ENCODE results near the gene RNLS. TPM values are rescaled to one million over a fixed set of nuclear protein-coding genes. Genes with fewer than 3 reads are reported as not detected.
A peak's percentile ranks its signal among the peaks of the same experiment; 100 is the strongest.

The RNLS gene
- 6.7 and 8.7 TPM in 2 replicates for total RNA-seq

DNA sequence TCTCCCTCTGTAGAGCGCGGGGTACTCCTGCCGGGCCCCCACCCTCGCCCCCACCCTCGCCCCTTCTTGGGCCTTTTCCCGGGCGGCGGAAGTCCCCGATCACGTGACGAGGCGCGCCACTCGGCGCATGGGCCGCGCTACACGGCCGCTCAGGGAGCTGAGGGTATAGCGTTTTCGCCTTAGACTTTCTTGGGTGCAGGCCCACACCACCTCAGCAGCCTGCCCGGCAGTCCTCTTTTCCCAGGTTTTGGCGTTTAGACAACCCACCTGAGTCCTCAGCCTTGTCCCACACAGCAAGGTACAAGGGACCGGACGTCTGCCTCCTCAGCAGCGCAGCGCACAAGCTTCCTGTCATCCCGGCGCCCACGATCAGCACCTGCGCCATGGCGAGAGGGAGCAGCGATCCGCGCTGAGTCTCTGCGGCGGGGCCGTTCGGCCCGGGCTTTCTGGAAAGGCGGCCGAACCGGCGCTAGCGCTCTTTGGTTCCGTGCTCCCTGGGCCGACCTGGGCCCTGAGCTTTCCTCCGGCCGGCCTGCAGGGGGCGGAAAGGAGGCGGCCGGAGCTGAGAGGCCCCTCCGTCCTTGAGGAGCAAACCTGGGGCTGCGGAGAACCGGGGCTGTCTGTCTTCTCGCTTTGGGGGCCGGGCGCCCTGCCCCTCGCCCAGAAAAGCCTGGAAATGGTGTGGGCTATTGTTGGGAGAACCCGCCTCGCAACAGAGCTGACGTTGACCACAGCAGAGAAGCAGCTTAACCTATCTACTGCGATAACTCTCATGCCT lies at the start of gene RNLS:
TSS of gene RNLS (minus strand) at position 513 of the 778 bp plus-strand sequence.
- FAIRE-seq = no peak
- Histone ChIP-seq H3K4me3 (ENCODE audit: low read depth, low read length) (peak within 1 kb of the TSS; percentile 70), H3K36me3 (ENCODE audit: control insufficient read depth, insufficient read depth, low read length) (no peaks in the 10 kb centered on the region), H3K27me3 (ENCODE audit: control insufficient read depth, insufficient read depth, low read length) (no peaks in the 10 kb centered on the region)
- TF ChIP-seq, protein P1, sequence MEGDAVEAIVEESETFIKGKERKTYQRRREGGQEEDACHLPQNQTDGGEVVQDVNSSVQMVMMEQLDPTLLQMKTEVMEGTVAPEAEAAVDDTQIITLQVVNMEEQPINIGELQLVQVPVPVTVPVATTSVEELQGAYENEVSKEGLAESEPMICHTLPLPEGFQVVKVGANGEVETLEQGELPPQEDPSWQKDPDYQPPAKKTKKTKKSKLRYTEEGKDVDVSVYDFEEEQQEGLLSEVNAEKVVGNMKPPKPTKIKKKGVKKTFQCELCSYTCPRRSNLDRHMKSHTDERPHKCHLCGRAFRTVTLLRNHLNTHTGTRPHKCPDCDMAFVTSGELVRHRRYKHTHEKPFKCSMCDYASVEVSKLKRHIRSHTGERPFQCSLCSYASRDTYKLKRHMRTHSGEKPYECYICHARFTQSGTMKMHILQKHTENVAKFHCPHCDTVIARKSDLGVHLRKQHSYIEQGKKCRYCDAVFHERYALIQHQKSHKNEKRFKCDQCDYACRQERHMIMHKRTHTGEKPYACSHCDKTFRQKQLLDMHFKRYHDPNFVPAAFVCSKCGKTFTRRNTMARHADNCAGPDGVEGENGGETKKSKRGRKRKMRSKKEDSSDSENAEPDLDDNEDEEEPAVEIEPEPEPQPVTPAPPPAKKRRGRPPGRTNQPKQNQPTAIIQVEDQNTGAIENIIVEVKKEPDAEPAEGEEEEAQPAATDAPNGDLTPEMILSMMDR (IDR thresholded peaks at IDR 0.05; ENCODE audit: insufficient read depth, low read length, severe bottlenecking) = peak; percentile 75
- peak; percentile 42 for DNase-seq (ENCODE audit: low read depth)

- no peak for DNase-seq (ENCODE audit: low read depth)
- H3K27me3 ChIP-seq (ENCODE audit: control insufficient read depth, insufficient read depth, low read length) = no peaks in the 10 kb centered on the region
- TF ChIP-seq, protein P1 (IDR thresholded peaks at IDR 0.05; ENCODE audit: insufficient read depth, low read length, severe bottlenecking) = no peak
- no peaks in the 10 kb centered on the region for H3K36me3 ChIP-seq (ENCODE audit: control insufficient read depth, insufficient read depth, low read length)
- no peak overlapping the region for H3K4me3 ChIP-seq (ENCODE audit: low read depth, low read length)
- FAIRE-seq = no peak
Observed at GRCh38 chr10:88624840-88625239, 41.7 kb upstream of the RNLS start.

DNA sequence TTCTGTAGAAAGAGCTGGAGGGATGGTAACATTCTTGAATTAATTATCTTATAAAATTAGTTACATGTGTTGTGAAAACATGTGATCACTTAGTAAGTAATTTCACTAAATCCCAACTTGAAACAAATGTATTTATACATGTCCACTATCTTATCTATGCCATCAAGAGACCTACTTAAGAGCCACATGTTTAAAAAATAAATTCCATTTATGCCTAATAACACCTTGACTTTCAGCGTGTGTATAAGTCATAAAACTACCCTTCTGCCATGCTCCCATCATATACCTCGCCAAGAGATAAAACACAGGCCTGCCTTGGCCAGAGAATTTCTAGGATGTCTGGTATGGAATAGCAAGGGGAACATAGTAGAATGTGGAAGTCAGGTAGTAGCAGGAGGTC lies 40.7 kb upstream of the RNLS start:
- no peak overlapping the region for H3K4me3 ChIP-seq (ENCODE audit: low read depth, low read length)
- FAIRE-seq (no peak), DNase-seq (ENCODE audit: low read depth) (no peak)
- no peaks in the 10 kb centered on the region for H3K27me3 ChIP-seq (ENCODE audit: control insufficient read depth, insufficient read depth, low read length)
- no peaks in the 10 kb centered on the region for H3K36me3 ChIP-seq (ENCODE audit: control insufficient read depth, insufficient read depth, low read length)
- TF ChIP-seq, protein P1 (IDR thresholded peaks at IDR 0.05; ENCODE audit: insufficient read depth, low read length, severe bottlenecking) = no peak

DNA sequence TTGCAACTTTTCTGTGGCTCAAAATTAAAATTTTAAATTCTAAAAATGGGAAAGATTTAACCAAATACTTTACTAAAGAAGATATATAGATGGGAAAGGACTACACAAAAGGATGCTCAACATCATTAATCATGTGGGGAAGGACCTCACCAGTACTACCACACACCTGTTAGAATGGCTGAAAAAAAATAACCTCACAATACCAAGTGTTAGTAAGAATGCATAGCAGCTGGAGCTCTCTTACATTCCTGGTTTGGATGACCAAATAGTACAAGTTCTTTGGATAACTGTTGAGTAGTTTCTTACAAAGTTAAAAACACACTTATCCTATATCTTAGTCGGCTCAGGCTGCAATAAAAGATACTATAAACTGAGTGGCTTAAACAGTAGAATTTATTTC lies 37.3 kb upstream of the RNLS start:
- FAIRE-seq (no peak), DNase-seq (ENCODE audit: low read depth) (no peak)
- TF ChIP-seq, protein P1 (IDR thresholded peaks at IDR 0.05; ENCODE audit: insufficient read depth, low read length, severe bottlenecking) = no peak

DNA sequence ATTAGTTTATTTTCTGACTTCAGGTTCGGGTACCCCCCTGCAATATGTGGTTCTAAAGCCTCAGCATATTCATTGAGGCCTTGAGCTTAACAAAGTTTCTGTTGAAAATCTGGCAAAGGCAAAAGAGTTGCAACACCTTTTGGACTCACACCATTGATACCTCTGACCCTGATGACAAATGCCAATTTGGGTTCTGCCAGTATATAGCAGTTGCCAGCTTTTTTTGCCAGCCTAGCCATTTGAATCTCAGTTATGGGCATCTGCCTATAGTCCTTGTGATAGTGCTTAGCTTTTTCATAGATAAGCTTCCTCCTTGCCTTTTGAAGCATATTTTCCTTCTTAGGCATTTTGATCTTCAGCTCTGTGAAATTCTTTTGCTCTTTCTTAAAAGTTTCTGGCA lies 35.4 kb upstream of the RNLS start:
- Histone ChIP-seq H3K36me3 (ENCODE audit: control insufficient read depth, insufficient read depth, low read length) (no peaks in the 10 kb centered on the region), H3K27me3 (ENCODE audit: control insufficient read depth, insufficient read depth, low read length) (no peaks in the 10 kb centered on the region), H3K4me3 (ENCODE audit: low read depth, low read length) (no peak overlapping the region)
- FAIRE-seq (no peak), DNase-seq (ENCODE audit: low read depth) (no peak)
- TF ChIP-seq, protein P1 (IDR thresholded peaks at IDR 0.05; ENCODE audit: insufficient read depth, low read length, severe bottlenecking) = no peak

More for the DNA sequence above, 37.3 kb upstream of the RNLS start:
- no peak overlapping the region for H3K4me3 ChIP-seq (ENCODE audit: low read depth, low read length)
- no peaks in the 10 kb centered on the region for H3K27me3 ChIP-seq (ENCODE audit: control insufficient read depth, insufficient read depth, low read length)
- no peaks in the 10 kb centered on the region for H3K36me3 ChIP-seq (ENCODE audit: control insufficient read depth, insufficient read depth, low read length)
